Tibial nerve (tissue), 4 donors: ENCODE results near the gene TMPRSS7. TPM values are rescaled to one million over a fixed set of nuclear protein-coding genes. Genes with fewer than 3 reads are reported as not detected.
"Not testable (repeated sequence)": the region's sequence is repeated elsewhere in the genome, so short reads cannot be mapped to it uniquely, and the experiment has no call there.

Source experiments
- DNase-seq, 2 donors: peaks; one replicate each; pipeline ENCODE4 v3.0.0-alpha.2; 2019; ENCODE audit warnings: low spot score in 2 of 2
- H3K27ac ChIP-seq, 4 donors: fragments of 200-600 bp; sonication (generic) in 3 of 4; one replicate each; pipeline ENCODE4 v1.5.1; 2017 to 2019; ENCODE audit warnings: mild to moderate bottlenecking in 1 of 4
- H3K27me3 ChIP-seq, 2 donors: fragments of 200-600 bp; sonication (generic) in 1 of 2; one replicate each; pipeline versions ENCODE4 v1.5.1 to v1.6.0; 2017 to 2019
- H3K36me3 ChIP-seq, 3 donors: fragments of 200-600 bp; sonication (generic); one replicate each; pipeline ENCODE4 v1.5.1; 2018 to 2019
- H3K4me1 ChIP-seq, 4 donors: fragments of 200-600 bp; sonication (generic) in 3 of 4; one replicate each; pipeline ENCODE4 v1.5.1; 2017 to 2019
- H3K4me3 ChIP-seq, 4 donors: fragments of 200-600 bp; sonication (generic) in 3 of 4; one replicate each; pipeline ENCODE4 v1.5.1; 2017 to 2019; ENCODE audit warnings: mild to moderate bottlenecking in 1 of 4, moderate library complexity in 1 of 4
- H3K9me3 ChIP-seq, 4 donors: fragments of 200-600 bp; sonication (generic) in 3 of 4; one replicate each; pipeline ENCODE4 v1.5.1; 2017 to 2019
- CTCF ChIP-seq, 5 experiments: fragments of 200-600 bp in 3 of 5; fragments of 450-650 bp in 2 of 5; sonication (generic) in 3 of 5; IDR thresholded peaks; one replicate each; pipeline ENCODE4 v1.5.1; 2016 to 2019; ENCODE audit warnings: antibody characterized with exemption in 5 of 5, mild to moderate bottlenecking in 3 of 5, moderate library complexity in 2 of 5
- EP300 ChIP-seq, 2 donors: sonication (generic); formaldehyde crosslinking; IDR thresholded peaks; one replicate each; pipeline ENCODE4 v1.6.1; 2017; ENCODE audit warnings: antibody characterized with exemption in 2 of 2, mild to moderate bottlenecking in 1 of 2
- POLR2A ChIP-seq, 2 donors: fragments of 450-650 bp; IDR thresholded peaks; one replicate each; pipeline ENCODE4 v1.6.1; 2017; ENCODE audit warnings: antibody characterized with exemption in 2 of 2, mild to moderate bottlenecking in 2 of 2, moderate library complexity in 2 of 2
- WGBS, 2 donors: methylation state at CpG; one replicate each; pipeline ENCODE4 v1.1.5; 2018; 5-methylcytosine and 5-hydroxymethylcytosine counted together
- total RNA-seq, 4 donors: library from RNA; depleted of rRNA; stranded (reverse); fragments of >200 nt; gene quantifications; one replicate each; pipeline ENCODE4 v1.1.0, GENCODE V29; 2016

The TMPRSS7 gene
- total RNA-seq, 4 donors from 2014 or later: not detected

- 67 to 75% methylated on average over 5 of the region's 5 CpGs for WGBS, 2 donors
- H3K27ac ChIP-seq: no peak overlapping the region
- no peaks in the 10 kb centered on the region for H3K36me3 ChIP-seq
- no peak overlapping the region for H3K4me3 ChIP-seq
- H3K9me3 ChIP-seq: no peaks in the 10 kb centered on the region
- DNase-seq: no peak
- TF ChIP-seq POLR2A (IDR thresholded peaks at IDR 0.05) (no peak), EP300 (IDR thresholded peaks at IDR 0.05) (no peak), CTCF (IDR thresholded peaks at IDR 0.05) (no peak)
- H3K4me1 ChIP-seq: no peaks in the 10 kb centered on the region
- H3K27me3 ChIP-seq: no peaks in the 10 kb centered on the region
Observed at GRCh38 chr3:112032098-112032731, 2.3 kb upstream of the TMPRSS7 start.

- H3K27ac ChIP-seq: no peak overlapping the region
- H3K4me3 ChIP-seq: no peak overlapping the region
- H3K4me1 ChIP-seq: no peaks in the 10 kb centered on the region
- H3K27me3 ChIP-seq: no peaks in the 10 kb centered on the region
- H3K36me3 ChIP-seq: no peaks in the 10 kb centered on the region
- no peak for DNase-seq
- 74% methylated on average over 3 of the region's 3 CpGs for WGBS, 2 donors
- TF ChIP-seq CTCF (IDR thresholded peaks at IDR 0.05) (no peak), EP300 (IDR thresholded peaks at IDR 0.05) (no peak), POLR2A (IDR thresholded peaks at IDR 0.05) (no peak)
- no peaks in the 10 kb centered on the region for H3K9me3 ChIP-seq
Observed at GRCh38 chr3:112035241-112035640, 705 bp downstream of the TMPRSS7 start.

- not testable (repeated sequence) for DNase-seq
- 66 to 70% methylated on average over 4 of the region's 4 CpGs for WGBS, 2 donors
Observed at GRCh38 chr3:112037194-112037593, 2.7 kb downstream of the TMPRSS7 start.

GRCh38 chr3:112038863-112039262, 4.3 kb downstream of the TMPRSS7 start:
- Histone ChIP-seq H3K9me3 (no peaks in the 10 kb centered on the region), H3K4me1 (peaks cover 0 to 6% (median 0%) of the 10 kb centered on the region in 4 donors), H3K36me3 (no peaks in the 10 kb centered on the region), H3K4me3 (no peak overlapping the region), H3K27ac (no peak overlapping the region), H3K27me3 (no peaks in the 10 kb centered on the region)
- TF ChIP-seq EP300 (IDR thresholded peaks at IDR 0.05) (no peak), POLR2A (IDR thresholded peaks at IDR 0.05) (no peak), CTCF (IDR thresholded peaks at IDR 0.05) (no peak)
- 63 to 73% methylated on average over 3 of the region's 3 CpGs for WGBS, 2 donors
- DNase-seq: no peak

More at GRCh38 chr3:112037194-112037593, 2.7 kb downstream of the TMPRSS7 start:
- H3K36me3 ChIP-seq, H3K27ac ChIP-seq, H3K27me3 ChIP-seq, H3K9me3 ChIP-seq, H3K4me1 ChIP-seq, H3K4me3 ChIP-seq: not testable (repeated sequence)

GRCh38 chr3:112041321-112041720, 6.8 kb downstream of the TMPRSS7 start:
- no peak for DNase-seq
- Histone ChIP-seq H3K27ac (no peak overlapping the region), H3K36me3 (no peaks in the 10 kb centered on the region), H3K27me3 (no peaks in the 10 kb centered on the region), H3K4me3 (no peak overlapping the region), H3K9me3 (no peaks in the 10 kb centered on the region), H3K4me1 (peaks cover 0 to 7% (median 0%) of the 10 kb centered on the region in 4 donors)
- TF ChIP-seq EP300 (IDR thresholded peaks at IDR 0.05) (no peak), POLR2A (IDR thresholded peaks at IDR 0.05) (no peak), CTCF (IDR thresholded peaks at IDR 0.05) (no peak)
